IMR-90 (cell line): ENCODE data around the gene MYO3B. TPM values are rescaled to one million over a fixed set of nuclear protein-coding genes. Genes with fewer than 3 reads are reported as not detected.

Source experiments
- ATAC-seq: fragments of 200-7000 bp; cut with Tn5 transposase; 2 replicates; pipeline ENCODE4 v1.9.1; 2020; ENCODE audit warnings: low read depth, mild to moderate bottlenecking, moderate library complexity
- BruUV-seq: library from RNA; stranded (reverse); fragments of 400-500 nt; replicated peaks from 2 replicates; lab custom pipeline; 2021; lab: Mats Ljungman, UMichigan
- CTCF ChIA-PET: fragments of 300-600 bp; formaldehyde crosslinking; extraction: SDS; loops from one replicate; lab custom pipeline; 2021; ENCODE audit warnings: antibody characterized with exemption; lab: Yijun Ruan, JAX
- POLR2A ChIA-PET: fragments of 300-600 bp; sonication (Branson Sonifier 250); formaldehyde crosslinking; loops from one replicate; lab custom pipeline; 2022; ENCODE audit warnings: antibody characterized with exemption; ENCODE audit not compliant: unreplicated experiment; lab: Charles Lee
- DNase-seq: peaks from one replicate; pipeline ENCODE4 v3.0.0; 2013
- H2AFZ ChIP-seq: replicated peaks from 2 replicates; pipeline ENCODE3; 2013; ENCODE audit warnings: low read length, mild to moderate bottlenecking; ENCODE audit not compliant: poor library complexity
- H2AK5ac ChIP-seq: 2 replicates; pipeline ENCODE4 v1.6.1; 2013; ENCODE audit warnings: low read depth, low read length, inconsistent platforms
- H2AK9ac ChIP-seq: replicated peaks from 2 replicates; pipeline ENCODE3; 2013; ENCODE audit warnings: mild to moderate bottlenecking, low read depth, low read length, moderate library complexity; ENCODE audit not compliant: poor library complexity
- H2BK120ac ChIP-seq: 2 replicates; pipeline ENCODE4 v1.6.1; 2013; ENCODE audit warnings: low read depth, low read length, inconsistent platforms
- H2BK15ac ChIP-seq: 3 replicates; pipeline ENCODE4 v1.6.1; 2013; ENCODE audit warnings: low read depth, low read length, inconsistent platforms
- H2BK20ac ChIP-seq: 2 replicates; pipeline ENCODE4 v1.6.1; 2013; ENCODE audit warnings: low read depth, mild to moderate bottlenecking, inconsistent platforms, low read length, moderate library complexity
- H2BK5ac ChIP-seq: 2 replicates; pipeline ENCODE4 v1.6.1; 2013; ENCODE audit warnings: mild to moderate bottlenecking, low read depth, low read length, inconsistent platforms; ENCODE audit not compliant: poor library complexity, severe bottlenecking
- H3K14ac ChIP-seq: replicated peaks from 2 replicates; pipeline ENCODE4 v1.6.1; 2013; ENCODE audit warnings: low read depth, low read length, inconsistent platforms
- H3K18ac ChIP-seq: 2 replicates; pipeline ENCODE4 v1.6.1; 2013; ENCODE audit warnings: low read depth, low read length, control low read depth
- H3K23ac ChIP-seq: 2 replicates; pipeline ENCODE4 v1.6.1; 2013; ENCODE audit warnings: low read depth, low read length, inconsistent platforms
- H3K27ac ChIP-seq: 2 replicates; pipeline ENCODE4 v1.5.1; 2013; ENCODE audit warnings: mild to moderate bottlenecking, control low read depth, low read length; ENCODE audit not compliant: insufficient read depth
- H3K27me3 ChIP-seq: 2 replicates; pipeline ENCODE4 v1.6.1; 2013; ENCODE audit warnings: low read length; ENCODE audit not compliant: control insufficient read depth, insufficient read depth
- H3K36me3 ChIP-seq: 2 replicates; pipeline ENCODE4 v1.6.1; 2013; ENCODE audit warnings: low read length, mixed read lengths; ENCODE audit not compliant: control insufficient read depth, insufficient read depth
- H3K4ac ChIP-seq: 2 replicates; pipeline ENCODE4 v1.6.1; 2013; ENCODE audit warnings: low read depth, low read length, inconsistent platforms
- H3K4me1 ChIP-seq: 2 replicates; pipeline ENCODE4 v1.6.1; 2013; ENCODE audit warnings: low read length, mixed read lengths; ENCODE audit not compliant: control insufficient read depth, insufficient read depth
- H3K4me2 ChIP-seq: 2 replicates; pipeline ENCODE4 v1.6.1; 2013; ENCODE audit warnings: low read depth, mild to moderate bottlenecking, control low read depth, low read length, moderate library complexity
- H3K4me3 ChIP-seq: 2 replicates; pipeline ENCODE4 v1.5.1; 2013; ENCODE audit warnings: low read depth, mild to moderate bottlenecking, control low read depth, low read length, moderate library complexity; ENCODE audit not compliant: insufficient read depth
- H3K56ac ChIP-seq: 2 replicates; pipeline ENCODE4 v1.6.1; 2013; ENCODE audit warnings: low read length, inconsistent platforms; ENCODE audit not compliant: insufficient read depth; ENCODE audit errors: extremely low read depth
- H3K79me1 ChIP-seq, 2 experiments: 2 replicates each; pipeline ENCODE4 v1.6.1; 2013; ENCODE audit warnings: low read length in 2 of 2, inconsistent platforms in 1 of 2, low read depth in 1 of 2
- H3K9ac ChIP-seq: 2 replicates; pipeline ENCODE4 v1.6.1; 2013; ENCODE audit warnings: low read depth, low read length, control low read depth
- H3K9me1 ChIP-seq: 2 replicates; pipeline ENCODE4 v1.6.1; 2013; ENCODE audit warnings: low read length, inconsistent platforms; ENCODE audit not compliant: insufficient read depth
- H3K9me3 ChIP-seq: 2 replicates; pipeline ENCODE4 v1.6.1; 2013; ENCODE audit warnings: low read length; ENCODE audit not compliant: control insufficient read depth, insufficient read depth
- H4K20me1 ChIP-seq: 2 replicates; pipeline ENCODE4 v1.6.1; 2013; ENCODE audit warnings: low read length, inconsistent platforms; ENCODE audit not compliant: insufficient read depth
- H4K5ac ChIP-seq: 2 replicates; pipeline ENCODE4 v1.6.1; 2013; ENCODE audit warnings: mild to moderate bottlenecking, low read depth, low read length, control low read depth
- H4K8ac ChIP-seq, 2 experiments: 2 replicates each; pipeline ENCODE4 v1.6.1; 2013; ENCODE audit warnings: low read depth in 2 of 2, low read length in 2 of 2, control low read depth in 1 of 2, inconsistent platforms in 1 of 2
- H4K91ac ChIP-seq: 2 replicates; pipeline ENCODE4 v1.6.1; 2013; ENCODE audit warnings: low read depth, low read length, inconsistent platforms; ENCODE audit not compliant: insufficient read depth
- BHLHE40 ChIP-seq: fragments of 150-350 bp; IDR thresholded peaks from 2 replicates; pipeline ENCODE4 v1.6.1; 2016; ENCODE audit warnings: mild to moderate bottlenecking, low read depth, low read length
- CEBPB ChIP-seq: IDR thresholded peaks from 2 replicates; pipeline ENCODE4 v1.6.1; 2012; ENCODE audit warnings: low read depth, low read length, improper control_type of control experiment
- CHD1 ChIP-seq: IDR thresholded peaks from 2 replicates; pipeline ENCODE4 v1.6.1; 2012; ENCODE audit warnings: low read depth, low read length, improper control_type of control experiment
- ELK1 ChIP-seq: fragments of 150-350 bp; IDR thresholded peaks from 2 replicates; pipeline ENCODE4 v1.6.1; 2016; ENCODE audit warnings: low read depth, mild to moderate bottlenecking, low read length, moderate library complexity, borderline replicate concordance
- FOS ChIP-seq: fragments of 150-350 bp; IDR thresholded peaks from 2 replicates; pipeline ENCODE4 v1.6.1; 2016; ENCODE audit warnings: low read depth, low read length
- MAFK ChIP-seq: IDR thresholded peaks from 2 replicates; pipeline ENCODE4 v1.6.1; 2012; ENCODE audit warnings: low read depth, low read length, improper control_type of control experiment
- MAZ ChIP-seq: IDR thresholded peaks from 2 replicates; pipeline ENCODE4 v1.6.1; 2012; ENCODE audit warnings: low read depth, mild to moderate bottlenecking, low read length, improper control_type of control experiment, moderate library complexity, borderline replicate concordance
- MXI1 ChIP-seq: IDR thresholded peaks from 2 replicates; pipeline ENCODE4 v1.6.1; 2012; ENCODE audit warnings: low read depth, mild to moderate bottlenecking, low read length, moderate library complexity, borderline replicate concordance
- NFE2L2 ChIP-seq: fragments of 150-350 bp; IDR thresholded peaks from 2 replicates; pipeline ENCODE4 v1.6.1; 2016; ENCODE audit warnings: low read depth, mild to moderate bottlenecking, low read length
- POLR2A ChIP-seq: IDR thresholded peaks from 2 replicates; pipeline ENCODE4 v1.6.1; 2012; ENCODE audit warnings: mild to moderate bottlenecking, low read depth, low read length
- RAD21 ChIP-seq: IDR thresholded peaks from 2 replicates; pipeline ENCODE4 v1.6.1; 2012; ENCODE audit warnings: low read length, improper control_type of control experiment
- SMC3 ChIP-seq: fragments of 150-350 bp; IDR thresholded peaks from 2 replicates; pipeline ENCODE4 v1.6.1; 2016; ENCODE audit warnings: low read depth, mild to moderate bottlenecking, antibody characterized with exemption, low read length, moderate library complexity
- WGBS, 2 experiments: methylation state at CpG; one replicate each; pipeline versions ENCODE4 v1.1.5 to v1.1.7; 2013; ENCODE audit warnings: missing lambda C conversion rate in 2 of 2; ENCODE audit not compliant: insufficient read length in 1 of 2; ENCODE audit errors: extremely low coverage in 2 of 2; 5-methylcytosine and 5-hydroxymethylcytosine counted together
- dilution Hi-C: fragments of 300-500 bp; cut with HindIII; formaldehyde crosslinking; loops from one replicate; pipeline ENCODE4 v1.14.3; 2018; ENCODE audit warnings: low sequenced_read_pairs; ENCODE audit not compliant: unreplicated experiment
- in situ Hi-C: fragments of 300-500 bp; cut with MboI; formaldehyde crosslinking; loops from 3 replicates; pipeline ENCODE4 v1.14.3; 2019; ENCODE audit warnings: low sequenced_read_pairs, inconsistent platforms, mixed read lengths
- intact Hi-C: fragments of 100-400 bp; cut with micrococcal nuclease; formaldehyde crosslinking; loops from 2 replicates; pipeline ENCODE4 v1.10.0; 2022
- polyA plus RNA-seq, 3 experiments: library from polyadenylated mRNA; depleted of rRNA; stranded (reverse); fragments of >200 nt; gene quantifications; 2 replicates each; pipeline ENCODE4 v1.2.3, GENCODE V29; 2012; ENCODE audit warnings: low replicate concordance in 1 of 3
- total RNA-seq: library from RNA; depleted of rRNA; stranded (reverse); fragments of >200 nt; gene quantifications from 2 replicates; pipeline ENCODE4 v1.2.3, GENCODE V29; 2012
- TF ChIP-seq, protein P1 (sequence below): fragments of 150-350 bp; IDR thresholded peaks from 2 replicates; pipeline ENCODE4 v1.6.1; 2017; ENCODE audit warnings: mild to moderate bottlenecking, antibody characterized with exemption, low read length, low read depth
- TF ChIP-seq, protein P2 (sequence below): conservative IDR thresholded peaks from 2 replicates; pipeline ENCODE4 v1.5.1; 2012; ENCODE audit warnings: mild to moderate bottlenecking, low read depth, low read length, improper control_type of control experiment

Gene MYO3B
- total and polyA plus RNA-seq, 2 of the 4 experiments (the other 2 are of a cell fraction): 0.02 TPM; not detected in 1

DNA sequence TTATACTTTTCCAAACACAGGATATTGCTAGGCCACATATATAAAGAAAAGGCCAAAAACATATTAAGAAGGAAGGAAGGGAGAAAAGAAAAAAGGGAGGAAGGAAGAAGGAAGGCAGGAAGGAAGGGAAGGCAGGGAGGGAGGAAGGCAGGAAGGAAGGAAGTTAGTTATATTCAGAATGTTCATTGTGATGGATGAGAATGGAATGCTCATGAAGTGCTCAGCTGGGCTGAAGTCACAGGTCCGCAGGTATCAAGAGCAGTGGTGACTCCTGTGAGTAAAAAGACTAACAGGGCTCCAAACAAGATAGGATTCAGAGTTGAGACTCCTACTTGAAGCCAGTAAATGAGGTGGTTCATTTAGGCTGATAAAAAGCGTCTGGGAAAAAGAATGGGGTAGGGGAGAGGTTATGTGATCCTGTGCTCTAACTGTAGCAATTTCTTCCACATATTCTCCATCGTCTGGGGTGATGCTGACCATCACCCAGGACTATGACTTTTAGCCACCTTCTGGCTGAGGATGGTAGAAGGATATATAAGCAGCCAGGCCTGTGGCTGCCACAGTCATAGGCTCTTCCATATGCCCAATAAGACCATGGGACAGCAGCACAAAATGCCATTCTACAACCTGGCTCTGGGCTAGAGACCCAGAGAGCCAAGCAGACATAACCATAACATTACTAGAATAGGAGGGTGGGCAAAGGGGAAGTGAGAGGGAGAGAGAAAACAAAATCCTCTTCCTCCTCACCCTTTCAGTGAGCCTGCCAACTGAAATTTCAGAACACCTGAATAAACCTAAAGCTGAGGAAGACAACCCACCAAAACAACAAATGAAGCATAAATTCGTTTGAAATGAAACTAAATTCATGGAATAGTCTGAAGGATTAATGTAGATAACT lies 173.2 kb downstream of the MYO3B start:
- Histone ChIP-seq H3K9ac (no peak overlapping the region), H3K79me1 (no peaks in the 10 kb centered on the region), H4K5ac (no peak overlapping the region), H3K27me3 (no peaks in the 10 kb centered on the region), H2BK5ac (no peak overlapping the region), H2AFZ (no peak overlapping the region), H3K9me1 (no peaks in the 10 kb centered on the region), H3K56ac (no peak overlapping the region), H2BK15ac (no peak overlapping the region), H4K20me1 (no peaks in the 10 kb centered on the region), H3K4me3 (no peak overlapping the region), H2BK120ac (no peak overlapping the region), H2BK20ac (no peak overlapping the region), H4K8ac (no peak overlapping the region), H3K36me3 (no peaks in the 10 kb centered on the region), H3K18ac (no peak overlapping the region), H3K27ac (no peak overlapping the region), H3K4me1 (no peaks in the 10 kb centered on the region), H4K91ac (no peak overlapping the region), H2AK9ac (no peak overlapping the region), H3K14ac (no peak overlapping the region), H3K23ac (no peak overlapping the region), H2AK5ac (no peak overlapping the region), H3K4me2 (no peak overlapping the region), H3K9me3 (no peaks in the 10 kb centered on the region), H3K4ac (no peak overlapping the region)
- dilution Hi-C loops: no loop called here
- ATAC-seq: no peak
- POLR2A ChIA-PET: no interaction called here
- intact Hi-C loops: no loop called here
- no peak for DNase-seq
- in situ Hi-C loops: no loop called here
- BruUV-seq: no TSS peak
- WGBS, 2 experiments: no CpG with 5 or more reads among the region's 4 CpGs
- no peak for TF ChIP-seq MAFK
- no peak for TF ChIP-seq MXI1
- no peak for TF ChIP-seq MAZ
- TF ChIP-seq BHLHE40: no peak
- TF ChIP-seq, protein P1, sequence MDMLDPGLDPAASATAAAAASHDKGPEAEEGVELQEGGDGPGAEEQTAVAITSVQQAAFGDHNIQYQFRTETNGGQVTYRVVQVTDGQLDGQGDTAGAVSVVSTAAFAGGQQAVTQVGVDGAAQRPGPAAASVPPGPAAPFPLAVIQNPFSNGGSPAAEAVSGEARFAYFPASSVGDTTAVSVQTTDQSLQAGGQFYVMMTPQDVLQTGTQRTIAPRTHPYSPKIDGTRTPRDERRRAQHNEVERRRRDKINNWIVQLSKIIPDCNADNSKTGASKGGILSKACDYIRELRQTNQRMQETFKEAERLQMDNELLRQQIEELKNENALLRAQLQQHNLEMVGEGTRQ: no peak
- no peak for TF ChIP-seq POLR2A
- TF ChIP-seq ELK1: no peak
- no peak for TF ChIP-seq NFE2L2
- TF ChIP-seq, protein P2, sequence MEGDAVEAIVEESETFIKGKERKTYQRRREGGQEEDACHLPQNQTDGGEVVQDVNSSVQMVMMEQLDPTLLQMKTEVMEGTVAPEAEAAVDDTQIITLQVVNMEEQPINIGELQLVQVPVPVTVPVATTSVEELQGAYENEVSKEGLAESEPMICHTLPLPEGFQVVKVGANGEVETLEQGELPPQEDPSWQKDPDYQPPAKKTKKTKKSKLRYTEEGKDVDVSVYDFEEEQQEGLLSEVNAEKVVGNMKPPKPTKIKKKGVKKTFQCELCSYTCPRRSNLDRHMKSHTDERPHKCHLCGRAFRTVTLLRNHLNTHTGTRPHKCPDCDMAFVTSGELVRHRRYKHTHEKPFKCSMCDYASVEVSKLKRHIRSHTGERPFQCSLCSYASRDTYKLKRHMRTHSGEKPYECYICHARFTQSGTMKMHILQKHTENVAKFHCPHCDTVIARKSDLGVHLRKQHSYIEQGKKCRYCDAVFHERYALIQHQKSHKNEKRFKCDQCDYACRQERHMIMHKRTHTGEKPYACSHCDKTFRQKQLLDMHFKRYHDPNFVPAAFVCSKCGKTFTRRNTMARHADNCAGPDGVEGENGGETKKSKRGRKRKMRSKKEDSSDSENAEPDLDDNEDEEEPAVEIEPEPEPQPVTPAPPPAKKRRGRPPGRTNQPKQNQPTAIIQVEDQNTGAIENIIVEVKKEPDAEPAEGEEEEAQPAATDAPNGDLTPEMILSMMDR: no peak
- TF ChIP-seq CHD1: no peak
- TF ChIP-seq SMC3: no peak
- no peak for TF ChIP-seq FOS
- no peak for TF ChIP-seq RAD21
- TF ChIP-seq CEBPB: no peak
- CTCF ChIA-PET: interaction anchor here (0.6 kb wide), 1 partner anchor 195 kb away, joined by 5 read pairs; no protein-coding TSS in a partner anchor
